ENCODE data around the gene ZNF407.

ZNF407 gene

DNA sequence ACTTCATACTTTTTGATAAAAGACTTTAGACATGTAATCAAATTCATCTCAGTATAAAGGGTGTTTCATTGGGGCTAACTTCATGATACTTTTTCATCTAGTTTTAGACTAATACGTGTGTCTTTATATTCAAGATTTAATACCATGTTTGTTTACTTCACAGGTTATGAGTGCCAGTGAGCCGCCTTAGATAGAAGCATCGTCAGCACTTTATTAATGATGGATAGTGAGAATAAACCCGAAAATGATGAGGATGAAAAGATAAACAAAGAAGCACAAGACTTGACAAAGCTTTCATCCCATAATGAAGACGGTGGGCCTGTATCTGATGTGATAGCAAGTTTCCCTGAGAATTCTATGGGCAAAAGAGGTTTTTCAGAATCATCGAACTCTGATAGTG lies 33.1 kb downstream of the ZNF407 start:
- no peak for FAIRE-seq

DNA sequence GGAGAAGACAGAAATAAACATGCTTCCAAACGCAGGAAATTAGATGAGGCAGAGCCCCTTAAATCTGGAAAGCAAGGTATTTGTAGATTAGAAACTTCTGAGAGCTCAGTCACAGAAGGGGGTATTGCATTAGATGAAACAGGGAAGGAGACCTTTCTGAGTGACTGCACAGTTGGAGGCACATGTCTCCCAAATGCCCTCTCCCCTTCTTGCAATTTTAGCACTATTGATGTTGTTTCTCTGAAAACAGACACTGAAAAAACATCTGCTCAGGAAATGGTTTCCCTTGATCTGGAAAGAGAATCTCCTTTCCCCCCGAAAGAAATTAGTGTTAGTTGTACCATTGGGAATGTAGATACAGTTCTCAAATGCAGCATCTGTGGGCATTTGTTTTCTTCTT lies 33.5 kb downstream of the ZNF407 start:
- no peak for FAIRE-seq

DNA sequence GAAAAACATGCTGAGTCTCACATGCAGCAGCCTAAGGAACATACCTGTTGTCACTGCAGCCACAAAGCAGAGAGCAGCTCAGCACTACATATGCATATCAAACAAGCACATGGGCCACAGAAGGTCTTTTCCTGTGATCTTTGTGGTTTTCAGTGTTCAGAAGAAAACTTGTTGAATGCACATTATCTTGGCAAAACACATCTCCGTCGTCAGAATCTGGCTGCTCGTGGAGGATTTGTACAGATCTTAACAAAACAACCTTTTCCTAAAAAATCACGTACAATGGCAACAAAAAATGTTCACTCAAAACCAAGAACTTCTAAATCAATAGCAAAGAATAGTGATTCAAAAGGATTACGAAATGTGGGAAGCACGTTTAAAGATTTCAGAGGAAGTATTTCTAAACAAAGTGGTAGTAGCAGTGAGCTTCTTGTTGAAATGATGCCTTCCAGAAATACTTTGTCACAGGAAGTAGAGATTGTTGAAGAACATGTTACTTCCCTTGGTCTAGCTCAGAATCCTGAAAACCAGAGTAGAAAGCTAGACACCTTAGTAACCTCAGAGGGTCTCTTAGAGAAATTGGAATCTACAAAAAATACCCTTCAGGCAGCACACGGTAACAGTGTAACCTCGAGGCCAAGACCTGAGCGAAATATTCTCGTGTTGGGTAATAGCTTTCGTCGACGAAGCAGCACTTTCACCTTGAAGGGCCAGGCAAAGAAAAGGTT lies 34.1 kb downstream of the ZNF407 start:
- no peak for FAIRE-seq

DNA sequence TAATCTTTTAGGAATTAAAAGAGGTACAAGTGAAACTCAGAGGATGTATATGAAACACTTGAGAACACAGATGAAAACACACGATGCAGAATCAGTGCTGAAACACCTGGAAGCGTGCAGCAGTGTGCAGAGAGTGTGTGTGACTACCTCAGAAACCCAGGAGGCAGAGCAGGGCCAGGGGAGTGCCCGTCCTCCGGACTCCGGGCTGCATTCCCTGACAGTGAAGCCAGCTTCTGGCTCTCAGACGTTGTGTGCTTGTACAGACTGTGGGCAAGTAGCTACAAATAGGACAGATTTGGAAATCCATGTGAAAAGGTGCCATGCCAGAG lies 34.6 kb downstream of the ZNF407 start:
- no peak for FAIRE-seq

DNA sequence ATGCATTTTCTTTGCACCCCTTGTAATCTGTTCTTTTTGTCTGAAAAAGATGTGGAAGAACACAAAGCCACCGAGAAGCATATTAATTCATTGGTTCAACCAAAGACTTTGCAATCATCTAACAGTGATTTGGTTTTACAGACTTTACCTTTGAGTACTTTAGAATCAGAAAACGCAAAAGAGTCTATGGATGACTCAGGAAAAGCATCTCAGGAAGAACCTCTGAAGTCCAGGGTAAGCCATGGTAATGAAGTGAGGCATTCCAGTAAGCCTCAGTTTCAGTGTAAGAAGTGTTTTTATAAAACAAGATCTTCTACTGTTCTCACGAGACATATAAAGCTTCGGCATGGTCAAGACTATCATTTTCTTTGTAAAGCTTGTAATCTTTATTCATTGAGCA lies 35.2 kb downstream of the ZNF407 start:
- no peak for FAIRE-seq

DNA sequence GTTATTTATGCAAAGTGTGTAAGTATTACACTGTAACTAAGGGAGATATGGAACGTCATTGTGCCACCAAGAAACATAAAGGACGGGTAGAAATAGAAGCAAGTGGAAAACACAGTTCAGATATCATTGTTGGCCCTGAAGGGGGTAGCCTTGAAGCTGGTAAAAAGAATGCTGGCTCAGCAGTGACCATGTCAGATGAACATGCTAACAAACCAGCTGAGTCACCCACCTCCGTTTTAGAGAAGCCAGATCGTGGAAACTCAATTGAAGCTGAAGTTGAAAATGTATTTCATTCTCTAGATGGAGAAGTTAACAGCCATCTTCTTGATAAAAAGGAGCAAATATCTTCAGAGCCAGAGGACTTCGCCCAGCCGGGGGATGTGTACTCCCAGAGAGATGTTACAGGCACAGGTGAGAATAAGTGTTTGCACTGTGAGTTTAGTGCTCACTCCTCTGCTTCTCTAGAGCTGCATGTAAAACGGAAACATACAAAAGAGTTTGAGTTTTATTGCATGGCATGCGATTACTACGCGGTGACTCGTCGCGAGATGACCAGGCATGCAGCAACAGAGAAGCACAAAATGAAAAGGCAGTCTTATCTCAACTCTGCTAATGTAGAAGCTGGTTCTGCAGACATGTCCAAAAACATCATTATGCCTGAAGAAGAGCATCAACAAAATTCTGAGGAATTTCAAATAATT lies 36.1 kb downstream of the ZNF407 start:
- no peak for FAIRE-seq

DNA sequence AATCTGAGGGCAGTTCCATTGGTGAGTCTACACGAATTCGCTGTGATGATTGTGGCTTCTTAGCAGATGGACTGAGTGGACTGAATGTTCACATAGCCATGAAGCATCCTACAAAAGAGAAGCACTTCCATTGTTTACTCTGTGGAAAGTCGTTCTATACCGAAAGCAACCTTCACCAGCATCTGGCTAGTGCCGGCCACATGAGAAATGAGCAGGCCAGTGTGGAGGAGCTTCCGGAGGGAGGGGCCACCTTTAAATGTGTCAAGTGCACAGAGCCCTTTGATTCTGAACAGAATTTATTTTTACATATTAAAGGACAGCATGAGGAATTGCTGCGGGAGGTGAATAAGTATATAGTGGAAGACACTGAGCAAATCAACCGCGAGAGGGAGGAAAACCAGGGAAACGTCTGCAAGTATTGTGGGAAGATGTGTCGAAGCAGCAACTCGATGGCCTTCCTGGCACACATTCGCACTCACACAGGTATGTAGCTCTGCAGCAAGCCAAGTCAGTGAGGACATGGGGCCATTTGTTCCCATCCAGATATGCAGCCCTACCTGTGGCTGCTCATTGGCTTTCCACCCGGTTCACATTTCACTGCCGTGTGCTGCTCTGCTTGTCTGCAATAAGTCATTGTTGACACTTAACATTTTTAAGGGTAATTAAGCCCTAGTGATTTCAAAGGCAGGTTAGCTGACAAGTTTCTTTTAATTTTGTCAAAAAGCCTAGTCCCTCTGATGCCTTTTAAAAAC lies 37.7 kb downstream of the ZNF407 start:
- FAIRE-seq, result no peak

DNA sequence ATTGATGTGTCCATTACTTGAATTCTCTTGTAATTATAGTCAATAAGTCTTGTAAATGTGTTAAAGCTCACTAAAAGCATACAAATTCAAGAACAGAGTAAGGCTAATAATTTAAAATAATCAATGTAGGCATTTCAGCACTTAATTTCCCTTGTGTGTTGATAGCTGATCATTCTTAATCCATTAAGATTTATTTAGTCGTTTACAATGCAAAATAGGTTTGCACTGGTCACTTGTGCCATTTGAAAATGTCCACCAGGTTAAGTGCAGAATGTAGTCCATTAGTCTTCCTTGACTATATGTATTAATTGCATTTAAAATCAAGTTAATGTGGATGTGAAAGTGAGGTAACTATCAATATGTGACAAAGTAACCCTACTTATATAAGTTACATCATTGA lies 39.4 kb downstream of the ZNF407 start:
- no peak for FAIRE-seq

DNA sequence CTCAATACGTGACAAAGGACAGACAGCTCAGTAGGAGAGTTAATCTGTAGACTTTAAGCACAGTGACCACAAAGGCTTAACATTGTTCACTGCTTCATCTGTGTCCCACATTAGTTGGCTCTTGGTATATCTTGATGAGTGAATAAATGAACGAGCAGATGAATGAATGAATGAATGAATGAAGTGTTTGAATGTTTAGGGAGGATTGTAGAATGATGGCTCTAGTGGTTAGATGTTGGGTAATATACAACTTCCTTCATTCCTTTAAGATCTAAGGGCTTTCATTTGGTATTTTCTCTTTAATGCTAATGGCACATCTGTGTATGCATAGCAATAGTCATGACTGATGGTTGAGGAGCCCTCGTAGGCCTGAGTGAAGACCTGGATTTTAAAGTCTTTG lies 40.5 kb downstream of the ZNF407 start:
- no peak for FAIRE-seq

DNA sequence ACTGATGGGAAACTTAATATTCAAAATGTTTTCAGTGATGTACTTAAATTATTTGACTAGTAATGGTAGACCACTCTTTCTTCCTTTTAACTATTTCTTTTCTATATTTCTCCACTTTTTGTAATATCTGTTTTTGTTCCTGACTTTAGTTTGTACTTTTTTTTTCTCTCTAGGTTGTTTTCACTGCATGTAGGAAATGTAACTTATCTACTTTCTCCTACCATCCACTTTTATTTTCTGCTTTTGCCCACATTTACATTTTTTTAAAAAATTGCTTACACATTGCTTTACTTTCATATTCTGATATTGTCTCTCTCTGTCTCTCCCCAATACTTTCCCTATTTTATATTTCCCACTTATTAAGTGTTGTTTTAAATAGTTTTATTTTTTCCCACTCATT lies 47.0 kb downstream of the ZNF407 start:
- no peak for FAIRE-seq

DNA sequence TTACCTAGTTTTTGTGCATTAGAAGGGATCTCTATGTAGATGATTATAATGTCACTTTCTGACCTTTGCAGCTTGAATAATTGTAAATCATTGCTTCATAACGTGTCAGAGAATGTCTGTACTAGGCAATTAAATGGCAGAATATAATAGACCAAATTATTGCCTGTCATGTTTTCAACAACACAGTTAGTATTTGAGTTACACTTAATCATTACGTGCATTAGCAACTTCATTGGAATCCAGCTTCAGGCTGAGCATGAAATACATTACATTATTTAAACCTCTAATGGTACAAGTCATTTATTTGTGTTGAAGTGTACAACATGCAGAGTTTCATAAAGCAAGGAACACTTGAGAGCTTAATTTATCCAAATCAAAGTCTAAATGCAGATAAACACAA lies 48.0 kb downstream of the ZNF407 start:
- no peak for FAIRE-seq

DNA sequence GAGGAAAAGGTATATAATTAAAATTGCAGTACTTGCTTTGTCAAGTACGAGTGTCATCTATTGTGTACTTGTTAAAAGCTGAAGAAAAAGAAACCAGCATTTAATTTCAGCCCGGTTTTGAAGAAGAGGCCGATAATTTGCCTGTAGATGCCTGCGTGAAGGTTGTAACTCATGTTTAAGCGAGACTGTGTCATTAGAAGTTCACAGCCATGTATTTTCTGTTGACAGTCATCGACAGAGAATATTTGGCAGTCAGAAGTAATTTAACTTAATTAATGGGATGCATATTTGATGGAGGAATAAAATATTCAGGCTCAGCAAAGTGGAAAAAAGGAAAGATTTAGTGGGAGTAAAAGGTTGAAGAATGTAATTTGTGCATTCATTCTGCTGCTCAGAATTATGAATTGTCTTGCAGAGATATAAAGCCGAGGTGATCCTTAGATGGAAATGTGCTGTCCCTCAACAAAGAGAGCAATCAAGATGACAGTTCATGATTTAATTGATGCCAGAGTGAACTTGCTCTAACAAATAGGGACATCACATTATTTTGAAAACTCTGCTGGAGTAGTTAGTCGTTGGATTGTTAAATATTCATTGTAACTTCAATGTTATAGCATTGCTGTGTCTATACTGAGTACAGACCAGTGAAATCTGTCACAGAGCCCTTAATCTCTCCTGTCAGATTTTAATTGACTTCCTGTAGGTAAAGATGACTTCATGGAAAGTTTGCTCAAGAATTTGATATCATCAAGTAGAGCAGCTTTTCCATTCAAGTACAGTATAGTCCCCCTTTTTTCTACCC lies 53.9 kb downstream of the ZNF407 start:
- no peak for FAIRE-seq

DNA sequence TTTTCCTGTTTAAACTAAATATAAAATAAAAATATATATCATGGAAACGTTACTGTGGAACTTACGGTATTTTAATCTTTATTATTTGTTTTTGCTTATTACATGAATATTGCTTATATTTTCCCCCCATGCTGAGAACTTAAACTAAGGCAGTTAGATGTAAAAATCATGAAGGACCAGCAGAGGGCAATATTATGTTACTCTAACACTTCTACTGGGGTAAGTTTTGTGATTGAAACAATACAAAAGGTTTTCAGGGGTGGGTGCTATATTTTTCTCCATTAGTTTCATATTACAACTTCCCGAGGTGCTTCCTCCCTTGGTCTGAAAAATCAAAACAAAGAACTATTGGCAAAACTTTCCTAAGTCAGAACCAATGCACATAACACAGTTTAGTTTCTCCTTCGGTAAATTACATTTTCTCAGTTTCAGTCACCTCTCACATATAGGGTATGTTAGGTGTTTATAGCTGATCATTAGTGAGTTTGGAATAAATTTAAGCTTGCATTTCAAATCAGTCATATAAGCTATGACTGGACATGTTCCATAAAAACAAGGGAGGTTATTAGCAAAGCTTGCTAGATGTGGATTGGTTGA lies 54.8 kb downstream of the ZNF407 start:
- FAIRE-seq, result peak; percentile 87

DNA sequence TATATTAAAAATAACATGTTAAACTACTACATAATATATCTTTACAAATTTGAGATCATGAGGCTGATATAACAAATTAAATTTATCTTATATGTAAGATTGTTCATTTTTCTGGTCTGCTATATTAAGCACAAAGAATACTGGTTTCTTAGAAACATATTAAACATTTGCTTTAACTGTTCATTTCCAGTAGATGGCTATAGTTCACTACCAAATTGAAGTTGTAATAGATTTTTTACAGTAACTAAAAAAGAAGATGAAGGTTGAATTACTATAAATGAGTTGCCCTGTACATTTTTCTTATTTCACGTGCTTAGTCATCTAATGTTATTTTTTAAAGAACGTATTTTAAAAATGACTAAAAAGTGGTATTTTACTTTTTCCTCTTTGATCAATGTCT lies 57.0 kb downstream of the ZNF407 start:
- peak; percentile 92 for FAIRE-seq

DNA sequence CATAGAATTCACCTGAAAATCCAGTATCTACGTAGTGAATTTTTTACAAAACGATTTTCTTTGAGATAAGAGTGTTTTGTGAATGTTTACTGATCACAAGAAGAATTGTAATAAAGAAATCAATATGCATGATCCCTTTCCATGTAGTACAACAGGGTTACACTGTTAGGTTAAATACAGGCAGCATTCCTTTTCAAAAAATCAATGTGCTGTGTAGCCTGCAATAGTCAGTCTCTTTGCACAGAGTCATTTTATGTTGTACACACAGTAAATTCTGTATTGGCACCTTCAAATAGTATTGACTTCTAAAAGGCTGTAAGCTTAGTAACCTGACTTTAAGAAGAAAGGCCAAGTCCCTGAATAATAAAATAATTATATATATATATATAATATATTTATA lies 63.3 kb downstream of the ZNF407 start:
- no peak for FAIRE-seq

DNA sequence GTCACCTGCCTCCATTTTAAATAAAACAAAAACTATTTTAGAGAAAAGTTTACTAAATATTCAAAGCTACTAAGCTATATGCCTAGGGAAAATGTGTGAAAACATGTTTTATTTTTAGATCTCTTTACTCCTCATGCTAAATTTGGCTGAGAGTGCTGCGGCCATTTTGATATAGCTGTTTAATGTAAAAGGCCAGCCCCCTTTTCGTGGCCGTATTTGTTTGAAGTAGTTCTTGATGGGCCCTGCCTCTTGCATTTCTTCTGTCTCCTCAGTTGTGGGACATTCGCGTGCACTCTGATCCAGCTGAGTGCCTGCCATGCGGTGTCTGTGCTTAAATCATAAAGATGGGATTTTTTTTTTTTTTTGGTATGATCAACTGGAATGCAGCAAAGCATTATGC lies 64.0 kb downstream of the ZNF407 start:
- FAIRE-seq, result no peak

DNA sequence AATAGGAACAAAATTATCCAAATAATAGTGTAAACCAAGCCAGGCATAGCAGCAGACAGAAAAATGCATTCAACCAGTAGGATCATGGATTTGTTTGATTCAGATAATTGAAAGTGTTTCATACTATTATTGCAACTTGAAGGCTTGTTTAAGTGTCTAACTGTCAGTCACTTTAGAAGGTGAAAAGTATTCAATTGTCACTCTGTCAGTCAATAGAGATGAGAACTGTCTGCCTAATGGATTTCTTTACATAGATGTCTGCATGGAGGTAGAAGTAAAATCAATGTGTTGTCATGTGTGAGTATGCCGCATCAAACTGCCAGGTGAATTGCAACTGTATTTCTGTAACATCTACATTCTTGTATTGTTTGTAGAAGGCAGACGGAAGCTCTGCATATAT lies 65.0 kb downstream of the ZNF407 start:
- no peak for FAIRE-seq

DNA sequence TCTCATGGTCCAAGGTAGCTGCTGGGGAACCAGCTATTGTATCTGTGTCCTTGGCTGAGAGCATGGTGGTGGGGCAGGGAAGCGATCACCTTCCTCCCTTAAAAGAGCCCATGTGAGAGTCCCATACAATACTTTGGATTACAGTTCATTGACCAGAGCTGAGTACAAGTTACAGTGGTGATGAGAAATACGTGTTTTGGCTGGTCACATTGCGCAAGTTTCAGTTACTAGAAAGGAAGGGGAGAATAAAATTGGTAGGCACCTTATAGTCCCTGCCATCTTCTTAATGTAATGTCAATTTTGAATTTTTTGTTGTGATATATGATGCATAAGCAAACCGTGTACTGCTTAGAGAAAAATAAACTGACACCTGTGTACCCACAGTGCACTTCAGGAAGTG lies 67.7 kb downstream of the ZNF407 start:
- no peak for FAIRE-seq

DNA sequence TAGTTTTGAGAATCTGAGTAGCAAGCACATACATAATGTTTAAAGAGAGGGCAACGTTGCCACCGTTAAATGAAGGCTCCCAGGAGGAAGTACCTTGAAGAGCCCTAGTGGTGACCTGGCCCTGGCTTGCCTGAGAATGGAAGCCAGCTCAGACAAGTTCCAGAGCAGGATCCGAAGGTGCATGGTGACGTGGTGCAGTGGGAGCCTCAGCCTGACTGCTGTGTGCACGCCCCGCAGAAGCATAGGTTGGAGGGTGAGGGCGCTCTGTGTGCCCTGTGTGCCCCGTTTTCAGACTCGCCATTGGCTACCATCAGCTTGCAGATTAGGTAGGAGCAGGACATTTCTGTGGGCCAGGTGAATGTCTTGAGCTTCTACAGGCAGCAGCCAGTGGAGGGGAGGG lies 68.2 kb downstream of the ZNF407 start:
- no peak for FAIRE-seq

DNA sequence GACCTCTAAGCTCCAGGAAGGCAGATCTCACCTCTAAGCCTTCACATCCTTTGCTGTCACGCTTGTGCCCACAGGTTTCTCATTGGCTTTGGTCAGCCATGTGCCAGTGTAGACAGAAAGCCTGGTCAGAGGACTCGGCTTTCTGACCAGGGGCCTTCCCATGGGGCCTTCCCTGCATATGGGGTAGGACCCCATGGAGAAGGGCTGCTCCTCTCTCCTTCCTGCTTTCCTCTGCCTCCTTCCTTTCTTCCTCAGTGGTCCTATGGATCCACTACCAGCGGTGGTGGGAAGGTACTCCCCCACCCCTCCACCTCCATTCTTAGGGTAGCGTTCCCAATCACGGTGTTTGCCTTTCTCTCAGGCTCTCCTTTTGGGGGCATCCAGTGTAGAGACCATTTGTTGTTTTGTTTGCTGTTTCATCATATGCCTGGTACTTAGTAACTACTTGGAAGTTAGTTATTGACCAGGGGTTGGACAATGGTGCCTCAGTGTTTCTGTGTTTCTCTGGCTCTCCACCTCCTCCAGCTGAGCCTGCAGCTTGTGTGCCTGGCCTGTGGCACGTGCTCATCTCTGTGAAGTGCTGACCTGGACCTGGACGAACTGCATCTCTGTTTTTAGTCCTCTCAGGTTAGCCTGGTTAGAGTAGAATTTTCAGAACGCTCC lies 71.6 kb downstream of the ZNF407 start:
- no peak for FAIRE-seq

DNA sequence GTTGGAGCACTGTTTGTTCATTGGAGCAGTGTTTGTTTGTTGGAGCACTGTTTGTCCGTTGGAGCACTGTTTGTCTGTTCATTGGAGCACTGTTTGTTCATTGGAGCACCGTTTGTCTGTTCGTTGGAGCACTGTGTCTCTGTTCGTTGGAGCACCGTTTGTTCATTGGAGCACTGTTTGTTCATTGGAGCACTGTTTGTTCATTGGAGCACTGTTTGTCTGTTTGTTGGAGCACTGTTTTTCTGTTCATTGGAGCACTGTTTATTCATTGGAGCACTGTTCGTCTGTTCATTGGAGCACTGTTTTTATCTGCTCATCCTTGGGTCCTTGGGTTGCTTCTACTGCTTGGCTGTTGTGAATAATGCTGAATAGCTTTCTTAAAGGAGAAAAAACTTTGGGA lies 74.7 kb downstream of the ZNF407 start:
- no peak for FAIRE-seq

DNA sequence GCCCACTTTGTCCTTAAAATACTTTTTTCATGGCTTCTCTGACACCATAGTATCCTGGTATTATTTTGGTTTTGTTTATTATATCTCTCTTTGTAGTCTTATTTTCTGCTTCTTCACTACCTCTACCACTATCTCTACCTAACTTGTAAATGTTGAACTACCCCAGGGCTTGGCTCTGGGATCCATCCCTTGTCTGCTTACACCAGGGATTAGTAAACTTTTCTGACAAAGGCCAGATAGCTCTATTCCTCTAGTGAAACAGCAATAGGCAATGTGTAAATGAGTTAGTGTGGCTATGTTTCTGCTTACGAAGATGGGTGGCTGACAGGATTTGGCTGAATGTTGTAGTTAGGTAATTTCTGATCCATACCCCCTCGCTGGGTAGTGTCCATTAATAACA lies 76.8 kb downstream of the ZNF407 start:
- no peak for FAIRE-seq

Data from TTC549 (cell line).